HEK293 (cell line): ENCODE results near the gene CUL3.

Experiments
- CTCF ChIA-PET: fragments of 350-600 bp; formaldehyde crosslinking; extraction: SDS; loops from one replicate; lab custom pipeline; 2021; ENCODE audit warnings: antibody characterized with exemption; lab: Yijun Ruan, JAX
- POLR2A ChIA-PET: fragments of 300-600 bp; formaldehyde crosslinking; extraction: SDS; loops from one replicate; lab custom pipeline; 2020; ENCODE audit warnings: antibody characterized with exemption, inconsistent platforms; lab: Yijun Ruan, JAX
- H3K27ac ChIP-seq: fragments of 200-500 bp; sonication (Bioruptor generic); 2 replicates; pipeline ENCODE4 v1.5.1; 2014; ENCODE audit warnings: low read depth, low read length, control low read depth, inconsistent platforms; ENCODE audit errors: extremely low read depth
- H3K36me3 ChIP-seq, 2 experiments: fragments of 200-500 bp in 1 of 2; sonication (Bioruptor generic) in 1 of 2; 1 replicate in 1 of 2; 2 replicates in 1 of 2; pipeline ENCODE4 v1.5.1; 2014 to 2017; ENCODE audit warnings: inconsistent platforms in 2 of 2, low read length in 2 of 2; ENCODE audit not compliant: control insufficient read depth in 2 of 2, insufficient read depth in 1 of 2
- H3K4me1 ChIP-seq: fragments of 200-500 bp; sonication (Bioruptor generic); 2 replicates; pipeline ENCODE4 v1.5.1; 2014; ENCODE audit warnings: mild to moderate bottlenecking, low read length, inconsistent platforms; ENCODE audit not compliant: control insufficient read depth, insufficient read depth
- H3K4me3 ChIP-seq: 2 replicates; pipeline ENCODE4 v1.5.1; 2011; ENCODE audit warnings: low read depth, mild to moderate bottlenecking, control low read depth, low read length, moderate library complexity
- H3K9me3 ChIP-seq: fragments of 200-500 bp; sonication (Bioruptor generic); 2 replicates; pipeline ENCODE4 v1.5.1; 2014; ENCODE audit warnings: low read depth, low read length, inconsistent platforms; ENCODE audit not compliant: control insufficient read depth, insufficient read depth
- EGR2 ChIP-seq: fragments of 450-650 bp; formaldehyde crosslinking; IDR thresholded peaks from 2 replicates; pipeline ENCODE4 v1.5.1; 2016; ENCODE audit warnings: low read depth, missing biosample characterization, missing genetic modification characterization
- OSR2 ChIP-seq: fragments of 450-650 bp; formaldehyde crosslinking; IDR thresholded peaks from 2 replicates; pipeline ENCODE4 v1.5.1; 2016; ENCODE audit warnings: missing biosample characterization, missing genetic modification characterization
- TRIM28 ChIP-seq: IDR thresholded peaks from 2 replicates; pipeline ENCODE4 v1.6.1; 2011; ENCODE audit warnings: low read length, control low read depth, borderline replicate concordance
- ZBTB48 ChIP-seq: fragments of 450-650 bp; formaldehyde crosslinking; IDR thresholded peaks from 2 replicates; pipeline ENCODE4 v1.5.1; 2016; ENCODE audit warnings: missing biosample characterization, missing genetic modification characterization
- ZBTB8A ChIP-seq: fragments of 450-650 bp; formaldehyde crosslinking; IDR thresholded peaks from 2 replicates; pipeline ENCODE4 v1.5.1; 2016; ENCODE audit warnings: missing biosample characterization, missing genetic modification characterization
- ZNF10 ChIP-seq: fragments of 450-650 bp; formaldehyde crosslinking; IDR thresholded peaks from 2 replicates; pipeline ENCODE4 v1.5.1; 2017; ENCODE audit warnings: missing biosample characterization, missing genetic modification characterization
- ZNF132 ChIP-seq: fragments of 450-650 bp; formaldehyde crosslinking; IDR thresholded peaks from 2 replicates; pipeline ENCODE4 v1.5.1; 2017; ENCODE audit warnings: missing biosample characterization, missing genetic modification characterization, borderline replicate concordance
- ZNF248 ChIP-seq: fragments of 450-650 bp; formaldehyde crosslinking; IDR thresholded peaks from 2 replicates; pipeline ENCODE4 v1.5.1; 2017; ENCODE audit warnings: missing biosample characterization, missing genetic modification characterization
- ZNF280C ChIP-seq: fragments of 450-650 bp; formaldehyde crosslinking; IDR thresholded peaks from 2 replicates; pipeline ENCODE4 v1.5.1; 2016; ENCODE audit warnings: missing biosample characterization, missing genetic modification characterization
- ZNF280D ChIP-seq: fragments of 450-650 bp; formaldehyde crosslinking; IDR thresholded peaks from 2 replicates; pipeline ENCODE4 v1.5.1; 2016; ENCODE audit warnings: missing biosample characterization, missing genetic modification characterization
- ZNF335 ChIP-seq: fragments of 450-650 bp; formaldehyde crosslinking; conservative IDR thresholded peaks from 2 replicates; pipeline ENCODE4 v1.5.1; 2016; ENCODE audit warnings: missing biosample characterization, missing genetic modification characterization
- ZNF366 ChIP-seq: fragments of 450-650 bp; formaldehyde crosslinking; conservative IDR thresholded peaks from 2 replicates; pipeline ENCODE4 v1.5.1; 2016; ENCODE audit warnings: missing biosample characterization, missing genetic modification characterization
- ZNF513 ChIP-seq: fragments of 450-650 bp; IDR thresholded peaks from 2 replicates; pipeline ENCODE4 v1.5.1; 2018; ENCODE audit warnings: missing biosample characterization, missing genetic modification characterization
- ZNF518A ChIP-seq: fragments of 450-650 bp; formaldehyde crosslinking; conservative IDR thresholded peaks from 2 replicates; pipeline ENCODE4 v1.5.1; 2016; ENCODE audit warnings: low read depth, missing biosample characterization, missing genetic modification characterization
- ZNF558 ChIP-seq: fragments of 450-650 bp; formaldehyde crosslinking; IDR thresholded peaks from 2 replicates; pipeline ENCODE4 v1.5.1; 2016; ENCODE audit warnings: missing biosample characterization, missing genetic modification characterization
- ZNF624 ChIP-seq: fragments of 450-650 bp; formaldehyde crosslinking; IDR thresholded peaks from 2 replicates; pipeline ENCODE4 v1.5.1; 2017; ENCODE audit warnings: missing biosample characterization, missing genetic modification characterization
- ZNF701 ChIP-seq: fragments of 450-650 bp; formaldehyde crosslinking; IDR thresholded peaks from 2 replicates; pipeline ENCODE4 v1.5.1; 2016; ENCODE audit warnings: missing biosample characterization, missing genetic modification characterization
- ZNF843 ChIP-seq: fragments of 450-650 bp; formaldehyde crosslinking; IDR thresholded peaks from 2 replicates; pipeline ENCODE4 v1.5.1; 2016; ENCODE audit warnings: missing biosample characterization, missing genetic modification characterization

CUL3 gene

GRCh38 chr2:224513991-224514390, 71.2 kb downstream of the CUL3 start (continued):
- TF ChIP-seq ZNF843 (tag by site-specific recombination) (no peak), ZNF558 (tag by site-specific recombination) (no peak), TRIM28 (no peak), ZNF518A (no peak), ZNF366 (tag by site-specific recombination) (no peak), ZNF513 (no peak), ZNF701 (tag by site-specific recombination) (no peak), ZNF132 (tag by site-specific recombination) (no peak), ZNF10 (tag by site-specific recombination) (no peak), ZNF248 (tag by site-specific recombination) (no peak), ZNF335 (tag by site-specific recombination) (no peak)
- TF ChIP-seq, all 188 proteins: peak for 0

GRCh38 chr2:224507789-224508188, 77.4 kb downstream of the CUL3 start:
- no peaks in the 10 kb centered on the region for H3K9me3 ChIP-seq
- no peak overlapping the region for H3K4me3 ChIP-seq
- H3K4me1 ChIP-seq = no peaks in the 10 kb centered on the region
- POLR2A ChIA-PET = no interaction called here
- CTCF ChIA-PET = no interaction called here
- H3K36me3 ChIP-seq = peaks cover 25 to 48% of the 10 kb centered on the region in 2 experiments
- TF ChIP-seq ZBTB48 (tag by site-specific recombination) (no peak), ZNF624 (no peak), ZBTB8A (tag by site-specific recombination) (no peak), ZNF280D (tag by site-specific recombination) (no peak), ZNF280C (tag by site-specific recombination) (no peak), EGR2 (no peak), OSR2 (no peak)
- TF ChIP-seq, all 188 proteins: peak for 0
- H3K27ac ChIP-seq = no peak overlapping the region
